AG20443 (cell line): ENCODE data around the gene GALNTL6.

Experiments used
- DNase-seq: peaks from one replicate; pipeline ENCODE4 v3.0.0; 2012; ENCODE audit warnings: low spot score, mixed read lengths

Gene GALNTL6

DNA sequence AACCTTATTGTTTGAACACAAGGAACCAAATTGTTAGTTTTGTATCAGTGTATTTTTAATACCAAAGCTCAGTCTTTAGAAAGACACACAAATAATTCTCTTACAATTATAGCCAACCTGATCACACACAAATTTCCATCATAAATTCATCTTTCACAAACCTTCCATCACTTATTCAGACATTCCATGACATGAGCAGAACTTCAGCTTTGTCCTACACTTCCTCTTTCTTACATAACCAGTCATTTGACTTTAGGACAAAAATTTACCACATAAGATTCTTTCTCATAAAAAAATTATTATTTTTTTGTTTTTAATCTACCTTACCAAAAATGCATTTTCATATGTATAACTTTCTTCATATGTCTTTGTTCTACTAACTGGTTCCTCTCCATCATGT lies 312.2 kb downstream of the GALNTL6 start:
- no peak for DNase-seq

DNA sequence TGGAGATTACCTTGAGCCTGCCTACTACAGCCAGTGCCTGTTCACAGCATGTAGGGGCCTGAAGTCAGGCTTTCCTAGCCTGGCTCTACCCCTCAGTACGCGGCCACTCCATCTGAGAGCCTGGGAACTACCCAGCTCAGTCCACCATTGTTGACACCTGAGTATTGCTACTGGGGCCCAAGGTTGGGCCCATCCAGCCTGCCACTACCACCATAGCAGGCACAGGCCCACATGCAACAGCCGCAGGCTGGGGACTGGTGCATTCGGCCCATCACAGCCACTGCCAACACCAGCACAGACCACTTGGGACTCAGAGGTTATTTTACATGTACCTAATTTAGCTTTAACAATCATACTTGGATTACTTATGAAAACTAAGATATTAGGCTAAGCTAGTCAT lies 314.0 kb downstream of the GALNTL6 start:
- DNase-seq: no peak

DNA sequence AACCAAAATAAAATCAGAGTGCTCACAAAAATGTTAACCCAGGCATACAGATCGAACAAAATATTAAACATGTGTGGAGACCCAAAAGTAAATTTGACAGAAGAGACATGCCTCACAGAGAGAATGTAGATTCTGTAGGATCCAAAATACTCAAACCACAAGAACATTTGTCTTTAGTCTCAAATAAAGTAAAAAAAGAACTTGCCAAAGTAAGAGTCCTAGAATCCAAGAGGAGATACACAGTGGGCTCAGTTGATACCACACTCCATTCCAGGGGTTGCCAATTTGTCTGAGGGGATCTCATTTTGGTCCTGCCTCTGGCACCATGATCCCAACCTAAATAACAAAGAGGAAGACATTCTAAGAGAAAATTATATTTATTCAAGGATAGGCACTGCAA lies 316.4 kb downstream of the GALNTL6 start:
- DNase-seq: no peak

DNA sequence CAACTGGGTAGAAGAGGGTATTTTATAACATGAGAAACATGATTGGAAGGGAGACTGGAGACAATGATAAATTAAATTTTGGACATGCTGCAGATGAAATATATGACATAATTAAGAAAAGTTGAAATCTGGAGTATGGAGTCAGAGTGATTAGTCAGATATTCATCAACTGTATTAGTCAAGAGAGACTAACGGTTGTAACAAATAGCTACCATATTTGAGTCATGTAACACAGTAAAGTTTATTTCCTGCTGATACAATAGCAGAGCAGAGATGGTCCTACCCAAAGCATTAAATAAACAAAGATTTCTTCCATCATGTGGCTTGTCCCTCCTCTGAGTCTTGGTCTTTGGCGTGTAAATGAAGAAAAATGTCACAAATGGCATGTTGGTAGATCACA lies 321.3 kb downstream of the GALNTL6 start:
- no peak for DNase-seq

DNA sequence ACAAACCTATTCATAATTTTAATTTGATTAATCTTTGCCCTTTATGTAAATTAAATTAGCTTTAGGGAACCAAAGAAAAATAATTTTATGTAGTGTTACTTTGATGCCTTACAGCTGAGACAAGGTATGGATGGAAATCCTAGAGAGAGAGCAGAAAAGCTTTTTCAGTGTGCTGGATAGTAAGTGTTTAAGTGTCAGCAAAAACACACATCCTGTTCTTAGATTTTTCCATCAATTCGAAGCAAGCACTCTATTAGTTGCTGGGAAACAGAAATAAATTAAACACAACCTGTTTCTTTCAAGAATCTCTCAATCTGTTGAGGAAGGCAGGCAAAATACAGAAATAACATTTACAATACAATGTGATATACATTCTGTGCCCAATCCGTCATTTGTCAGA lies 327.8 kb downstream of the GALNTL6 start:
- no peak for DNase-seq

DNA sequence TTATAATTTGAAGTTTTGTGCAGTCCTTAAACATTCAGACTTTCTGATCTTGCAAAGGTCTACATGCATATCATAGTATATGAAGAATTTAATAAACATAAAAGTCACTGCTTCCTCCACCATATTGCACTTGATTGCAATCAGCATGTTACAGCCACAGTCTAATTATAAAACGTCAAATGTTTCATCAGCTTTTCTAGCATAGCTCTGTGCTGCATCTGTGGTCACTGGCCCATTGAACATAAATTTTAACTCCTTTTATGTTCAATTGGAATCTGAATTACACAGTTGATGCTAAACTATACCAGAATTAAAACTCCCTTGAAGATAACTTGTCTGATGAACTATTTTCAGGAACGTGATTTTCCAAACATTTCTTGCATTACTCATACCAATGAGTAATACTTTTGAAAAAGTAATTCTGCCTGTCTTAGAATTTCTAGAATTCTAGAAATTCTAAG lies 329.1 kb downstream of the GALNTL6 start:
- peak; percentile 11 for DNase-seq

DNA sequence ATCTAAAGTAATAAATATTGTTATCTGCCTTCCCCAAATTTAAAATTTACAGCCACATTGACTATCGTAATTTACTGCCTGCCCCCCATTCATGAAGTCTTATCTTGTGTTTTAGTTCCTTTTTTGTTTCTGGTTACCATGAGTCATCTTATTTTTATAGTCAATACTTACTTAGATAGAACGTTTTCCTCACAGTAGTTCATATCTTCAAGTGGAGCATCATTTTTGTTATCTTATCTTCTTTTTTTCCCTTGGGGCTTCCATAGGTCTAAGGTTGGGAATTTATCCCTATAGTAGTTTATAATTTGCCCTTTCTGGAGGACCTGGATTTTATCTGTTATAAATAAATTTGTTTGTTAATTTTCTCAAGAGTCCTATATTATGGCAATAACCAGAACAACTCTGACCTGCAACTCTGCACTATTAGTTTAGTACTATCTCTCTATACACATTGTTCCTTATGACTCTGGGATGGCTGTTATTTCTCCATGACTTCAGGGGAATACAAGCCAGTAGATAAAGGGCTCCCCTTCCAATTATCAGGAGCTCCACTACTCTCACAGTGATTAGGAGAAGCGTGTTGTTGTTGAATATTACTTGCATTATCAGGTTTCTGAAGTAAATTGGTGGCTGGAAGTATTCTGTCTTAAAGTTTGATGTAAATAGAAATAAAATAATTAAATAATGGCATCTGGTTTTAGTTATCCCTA lies 330.6 kb downstream of the GALNTL6 start:
- DNase-seq: no peak

DNA sequence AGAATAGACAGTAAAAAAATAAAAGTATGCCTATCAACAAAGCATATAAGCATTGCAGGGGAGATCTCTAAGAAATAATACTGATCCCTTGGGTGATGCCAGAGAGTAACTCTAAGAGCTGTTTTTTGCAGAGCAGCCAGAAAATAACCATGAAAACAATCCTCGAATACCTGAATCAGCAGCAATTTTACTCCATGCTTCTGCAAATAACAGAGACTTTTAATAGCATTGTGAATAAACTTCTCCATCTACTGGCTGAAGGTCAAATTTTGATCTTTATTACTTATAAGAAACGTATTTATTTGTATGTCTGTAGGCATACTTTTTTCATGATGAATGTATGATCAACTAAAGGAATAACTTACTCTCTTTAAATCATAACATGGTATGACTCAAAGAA lies 334.5 kb downstream of the GALNTL6 start:
- no peak for DNase-seq

DNA sequence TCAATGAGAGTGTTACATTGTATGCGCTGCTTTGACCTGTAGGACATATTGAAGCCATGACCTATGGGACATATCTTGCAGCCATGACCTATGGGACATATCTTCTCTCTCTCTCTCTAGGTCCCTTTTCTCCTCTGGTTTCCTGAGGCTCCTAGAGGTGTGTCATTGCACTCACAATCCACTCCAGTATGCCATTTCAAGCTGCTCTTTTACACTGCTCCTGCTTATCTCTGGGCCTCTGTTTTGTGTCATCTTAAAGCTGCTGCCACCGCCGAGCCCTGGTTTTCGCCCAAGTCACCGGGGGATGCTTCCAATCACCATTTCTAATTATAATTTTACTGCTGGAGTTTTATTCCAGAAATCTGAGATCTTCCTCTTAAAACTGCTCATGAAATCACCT lies 336.1 kb downstream of the GALNTL6 start:
- DNase-seq: no peak

DNA sequence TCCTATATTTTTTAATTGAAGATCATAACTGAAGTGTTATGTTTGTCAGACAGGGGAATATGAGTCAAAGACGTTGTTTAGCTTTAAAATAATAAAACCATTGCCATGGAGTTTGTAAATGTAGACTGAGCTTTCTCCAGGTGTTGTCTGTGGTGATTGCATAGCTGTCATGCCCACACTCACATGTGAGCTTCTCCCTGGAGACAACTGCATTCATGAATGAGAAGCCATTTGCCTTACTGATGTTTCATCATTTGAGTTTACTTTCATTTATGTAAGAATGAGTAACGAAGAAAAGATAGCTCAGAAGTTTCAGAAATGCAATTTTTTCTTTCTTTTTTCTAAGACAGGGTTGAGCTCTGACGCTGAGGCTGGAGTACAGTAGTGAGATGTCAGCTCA lies 339.1 kb downstream of the GALNTL6 start:
- DNase-seq: no peak

DNA sequence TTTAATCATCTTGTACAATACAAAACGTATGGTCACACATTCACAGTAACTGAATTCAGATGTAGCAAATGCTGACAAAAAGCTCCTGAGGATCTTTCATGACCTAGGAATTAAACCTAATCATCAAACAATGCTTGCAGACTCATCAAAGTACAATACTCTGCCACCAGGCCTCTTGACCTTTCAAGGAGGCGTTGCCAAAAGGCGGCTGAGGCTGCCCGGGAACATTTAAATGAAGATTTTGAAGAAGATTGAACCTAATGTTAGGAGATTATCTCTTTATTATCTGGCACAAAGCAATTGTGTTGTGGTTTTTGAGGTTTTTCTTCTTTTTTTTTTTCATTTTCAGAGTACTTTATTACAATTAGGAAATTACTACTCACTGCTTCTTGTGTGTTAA lies 340.5 kb downstream of the GALNTL6 start:
- no peak for DNase-seq

DNA sequence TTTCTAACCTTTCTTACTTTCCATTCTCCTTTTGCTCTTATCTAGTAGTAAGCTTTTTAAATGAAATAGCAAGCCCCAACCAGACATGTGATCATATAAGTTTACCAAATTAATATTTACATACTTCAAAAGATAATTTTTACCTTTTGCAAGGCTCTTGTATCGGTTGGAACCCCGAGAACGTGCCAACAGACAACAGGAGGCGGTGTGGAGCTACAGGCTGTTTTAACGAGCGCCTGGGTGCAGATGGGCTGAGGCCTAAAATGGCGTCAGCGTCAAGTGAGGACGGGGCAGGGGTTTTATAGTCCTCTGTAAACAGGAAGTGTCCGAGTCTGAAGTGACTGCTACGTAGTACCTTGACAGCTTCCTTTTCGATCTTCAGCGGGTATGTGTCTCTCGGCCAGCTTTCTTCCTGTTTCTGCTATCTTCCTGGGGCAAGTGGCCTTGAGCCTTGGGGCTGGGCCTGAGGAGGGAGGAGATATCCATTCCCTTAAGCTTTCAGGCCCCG lies 342.7 kb downstream of the GALNTL6 start:
- DNase-seq: no peak

DNA sequence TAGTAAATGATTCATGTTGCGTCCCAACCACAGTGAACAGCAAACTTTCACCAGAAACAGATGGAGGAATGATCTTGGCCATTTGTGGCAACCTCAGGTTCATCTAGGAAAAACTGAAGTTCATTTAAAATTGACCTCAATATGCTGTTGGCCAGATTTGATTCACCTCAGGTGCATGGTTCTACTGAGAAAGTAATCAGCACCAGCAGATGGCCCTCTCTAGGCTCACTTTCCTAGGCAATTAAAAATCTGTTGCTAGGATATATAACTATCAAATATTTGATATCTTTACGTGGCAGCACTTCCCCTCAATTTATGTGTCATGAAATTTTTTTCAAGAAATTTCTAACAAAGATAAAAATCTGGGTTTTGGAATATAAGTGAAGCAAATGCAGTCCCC lies 344.7 kb downstream of the GALNTL6 start:
- DNase-seq: no peak

DNA sequence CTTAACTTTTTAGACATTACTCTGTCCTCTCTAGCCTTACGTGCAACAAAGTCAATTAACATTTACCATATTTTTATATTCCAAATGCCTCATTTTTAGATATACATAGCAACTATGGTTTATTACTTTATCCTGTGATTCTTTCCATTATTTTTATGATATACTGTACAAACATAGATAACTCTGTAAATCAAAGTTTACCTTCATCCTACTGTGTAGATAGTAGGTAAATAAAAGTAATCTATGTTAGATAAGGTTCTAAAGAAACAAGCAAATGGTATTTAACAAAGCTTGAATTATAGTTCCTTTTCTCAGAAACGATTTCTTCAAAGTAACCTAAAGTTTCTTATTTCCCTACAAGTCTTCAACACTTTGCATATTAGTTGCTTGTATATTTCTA lies 350.0 kb downstream of the GALNTL6 start:
- DNase-seq: no peak

DNA sequence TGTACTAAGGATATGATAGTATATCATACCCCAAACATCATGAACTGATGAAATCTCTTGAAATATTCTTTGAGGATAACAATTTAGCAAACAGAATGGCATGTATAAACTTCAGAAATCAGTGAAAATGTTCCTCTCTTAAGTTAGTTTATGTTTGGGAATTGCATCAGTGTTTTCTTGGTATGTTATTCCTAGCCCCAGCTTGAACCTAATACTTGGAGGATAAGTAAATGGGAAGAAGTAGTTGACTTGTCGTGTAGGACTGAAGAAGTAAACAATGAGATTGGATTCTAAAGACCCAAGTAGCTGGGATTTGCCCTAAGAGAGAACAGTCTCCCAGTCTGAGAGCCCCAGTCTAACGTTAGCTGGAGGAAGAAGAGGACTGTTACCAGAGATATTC lies 355.7 kb downstream of the GALNTL6 start:
- DNase-seq: no peak

DNA sequence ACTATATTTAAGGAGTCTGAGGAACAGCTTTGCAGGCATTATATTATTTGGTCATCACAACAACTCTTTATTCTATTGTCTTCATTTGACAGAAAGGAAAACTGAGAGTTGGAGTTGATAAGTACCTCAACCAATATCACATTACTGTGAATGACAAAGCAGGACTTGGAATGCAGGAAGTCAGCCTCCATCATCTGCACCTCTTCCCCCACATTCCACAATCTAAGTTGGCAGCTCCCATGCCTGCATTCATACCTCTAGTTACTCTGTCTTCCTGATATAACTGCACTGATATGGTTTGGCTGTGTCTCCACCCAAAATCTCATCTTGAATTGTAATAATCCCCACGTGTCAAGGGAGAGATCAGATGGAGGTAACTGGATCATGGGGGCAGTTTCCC lies 356.7 kb downstream of the GALNTL6 start:
- no peak for DNase-seq

DNA sequence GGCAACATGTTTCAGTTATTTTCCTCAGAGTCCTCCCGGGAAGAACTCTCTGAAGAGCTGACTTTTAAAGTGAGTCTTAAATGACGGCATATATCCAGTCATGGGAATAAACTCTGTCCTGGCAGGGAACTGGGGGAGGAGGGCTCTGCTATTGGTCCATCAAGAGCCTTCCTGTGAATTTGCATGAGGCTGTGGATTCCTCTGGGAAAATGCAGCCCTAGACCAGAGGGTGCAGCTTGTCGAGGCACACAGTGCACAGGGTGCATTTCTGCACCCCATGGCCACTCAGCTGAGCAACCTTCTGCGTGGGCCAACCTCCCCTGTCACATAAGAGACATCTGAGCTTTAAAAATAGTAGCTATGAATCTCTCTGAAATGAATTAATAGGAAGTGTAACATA lies 360.0 kb downstream of the GALNTL6 start:
- DNase-seq: no peak

DNA sequence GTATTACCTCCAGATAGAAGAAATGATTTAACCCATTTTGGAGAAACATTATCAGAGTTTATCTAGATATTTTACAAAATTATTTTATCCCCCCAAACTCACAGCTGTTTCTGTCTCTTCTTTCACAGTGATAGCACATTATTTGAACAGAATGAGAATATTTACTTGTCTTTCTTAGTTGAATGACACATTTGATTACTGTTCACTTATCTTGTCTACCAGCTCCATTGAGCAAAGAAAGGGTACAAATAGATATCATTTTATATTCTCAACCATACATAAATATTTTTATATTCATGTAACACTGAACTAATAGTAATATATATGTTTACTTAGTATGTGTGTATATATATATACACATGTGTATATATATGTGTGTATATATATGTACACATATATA lies 364.2 kb downstream of the GALNTL6 start:
- no peak for DNase-seq

DNA sequence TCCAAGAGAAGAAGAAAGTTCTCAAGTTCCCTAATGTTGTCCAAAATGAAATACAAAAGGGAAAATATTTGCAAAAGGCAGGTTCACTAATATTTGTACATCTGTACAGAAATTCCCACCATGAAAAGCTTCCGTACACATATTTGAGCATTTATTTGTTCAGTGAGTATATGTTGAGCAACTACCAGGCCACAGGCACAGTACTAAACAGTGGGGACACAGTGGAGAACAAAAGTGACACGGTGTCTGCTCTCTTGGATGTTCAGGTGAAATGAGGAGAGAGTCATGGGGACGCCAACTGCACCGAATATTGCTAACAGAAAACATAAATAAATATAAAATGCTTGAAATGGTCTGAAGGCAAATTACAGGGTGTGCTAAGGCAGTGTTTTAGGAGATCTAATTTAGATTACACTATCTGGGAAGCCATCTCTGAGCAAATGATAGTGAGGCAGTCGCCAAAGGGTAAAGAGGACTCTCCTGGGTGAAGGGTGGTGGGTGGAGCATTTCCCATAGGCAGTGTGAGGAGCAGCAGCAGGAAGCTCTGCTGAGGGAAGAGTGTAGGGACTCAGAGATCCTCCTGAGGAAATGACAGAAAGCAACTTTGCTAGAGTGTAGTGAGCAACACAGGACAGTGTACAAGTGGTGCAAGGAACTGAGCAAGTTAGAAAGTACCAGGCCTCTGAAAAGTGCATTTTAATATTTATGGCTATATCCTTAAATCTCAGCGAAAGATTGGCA lies 375.2 kb downstream of the GALNTL6 start:
- DNase-seq: no peak

DNA sequence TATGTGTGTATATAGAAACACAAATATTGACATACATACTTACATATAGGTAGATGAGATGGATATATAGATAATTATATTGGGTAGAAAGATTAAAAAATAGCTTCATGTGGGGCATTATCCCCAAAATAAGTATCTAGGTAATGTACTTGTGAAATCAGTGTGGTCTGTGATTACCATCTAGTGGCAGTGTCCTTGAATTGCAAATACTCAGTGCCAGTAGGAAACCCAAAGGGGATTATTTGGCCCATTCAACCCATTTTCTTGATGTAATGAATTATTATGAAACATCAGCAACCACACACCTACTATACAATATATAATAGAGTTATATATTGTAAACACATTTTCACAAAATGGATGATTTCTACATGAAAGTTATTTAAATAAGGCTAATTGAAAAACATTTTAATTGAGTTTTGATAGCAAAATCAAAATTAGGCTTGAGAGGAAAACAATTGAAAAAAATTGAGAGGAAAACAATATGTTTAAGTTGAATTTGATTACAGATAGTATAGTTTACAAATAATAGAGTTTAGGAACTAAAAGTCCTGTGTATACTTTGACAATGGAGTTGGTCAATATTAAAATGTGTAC lies 389.4 kb downstream of the GALNTL6 start:
- peak; percentile 42 for DNase-seq

DNA sequence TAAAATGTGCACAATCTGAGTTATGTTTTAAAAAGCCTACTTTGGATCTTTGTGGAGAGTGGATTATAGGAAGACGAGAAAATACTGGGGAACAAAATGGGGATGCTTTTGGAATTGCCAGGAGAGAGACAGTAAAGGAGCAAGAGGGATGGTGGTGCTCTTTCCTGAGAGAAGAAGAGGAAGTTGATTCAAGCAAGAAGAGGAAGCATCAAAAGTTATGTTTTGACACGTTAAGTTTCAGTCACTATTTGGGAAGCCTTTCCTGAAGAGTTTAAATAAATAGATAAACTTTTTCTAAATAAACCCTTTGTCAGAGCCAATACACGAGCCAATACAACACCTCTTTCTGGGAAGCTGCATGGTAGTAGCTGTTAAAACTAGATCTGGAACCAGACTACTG lies 394.1 kb downstream of the GALNTL6 start:
- DNase-seq: no peak

DNA sequence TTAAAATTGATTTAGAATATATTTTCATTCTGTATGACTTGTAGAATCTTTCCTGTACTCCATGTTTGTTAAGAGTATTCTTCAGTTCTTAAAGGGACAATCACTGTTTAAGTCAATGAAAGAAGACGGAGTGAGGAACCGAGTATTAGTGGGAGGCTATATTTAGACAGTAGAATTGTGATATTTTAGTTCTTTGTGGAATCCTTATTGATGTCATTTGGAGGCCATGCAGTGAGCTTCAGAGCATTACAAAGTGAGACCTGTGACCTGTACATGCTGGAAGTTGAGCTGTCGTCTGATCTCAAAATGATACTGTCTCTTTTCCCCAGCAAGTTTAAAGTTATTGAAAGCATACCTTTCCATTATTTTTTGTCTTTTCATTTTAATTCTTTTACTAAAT lies 394.7 kb downstream of the GALNTL6 start:
- no peak for DNase-seq

DNA sequence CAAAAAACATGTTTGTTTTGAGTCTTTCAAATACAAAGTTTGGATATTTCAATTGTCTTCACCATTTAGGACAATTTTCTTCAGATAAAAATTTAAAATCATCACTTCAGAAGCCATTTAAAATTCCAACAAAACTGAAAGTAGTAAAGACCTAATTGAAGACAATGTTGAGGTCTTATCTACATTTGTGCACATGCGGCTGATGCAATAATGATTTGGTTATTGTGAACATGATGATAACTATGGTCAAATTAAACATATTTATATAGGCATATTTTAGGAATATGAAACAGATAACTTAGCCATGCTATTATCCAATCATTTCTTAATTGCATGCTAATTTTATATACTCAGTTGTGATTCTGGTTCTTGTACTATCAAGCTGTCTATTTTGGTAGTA lies 407.5 kb downstream of the GALNTL6 start:
- DNase-seq: no peak
